ENCODE results near the gene AQP11. TPM values are rescaled to one million over a fixed set of nuclear protein-coding genes. Genes with fewer than 3 reads are reported as not detected.
A peak's percentile ranks its signal among the peaks of the same experiment; 100 is the strongest.

Gene AQP11
- total and polyA plus RNA-seq, 2 experiments from 2014 or later = 0.43 to 1.1 TPM

- H4K20me1 ChIP-seq (ENCODE audit: insufficient read depth) = no peaks in the 10 kb centered on the region
- 0 out of 2 replicates have a peak, but pooled peaks cover under 1% of the 10 kb centered on the region for H3K4me1 ChIP-seq (ENCODE audit: insufficient read depth)
- H3K9me3 ChIP-seq (ENCODE audit: low read depth) = no peaks in the 10 kb centered on the region
- no peak overlapping the region for H3K4me3 ChIP-seq
- in situ Hi-C loops (cut with MboI) = no loop called here
- H3K36me3 ChIP-seq (ENCODE audit: low read depth) = no peaks in the 10 kb centered on the region
- H3K4me2 ChIP-seq (ENCODE audit: unreplicated experiment) = no peak overlapping the region
- H2AFZ ChIP-seq = no peak overlapping the region
- DNase-seq = no peak
- H3F3A ChIP-seq (ENCODE audit: insufficient read depth) = no peaks in the 10 kb centered on the region
- no peaks in the 10 kb centered on the region for H3K27me3 ChIP-seq (replicated peaks; ENCODE audit: insufficient read depth)
- TF ChIP-seq EZH2 (IDR thresholded peaks at IDR 0.05; ENCODE audit: insufficient read depth, poor library complexity, severe bottlenecking) = no peak
- no peak for TF ChIP-seq EZH2phosphoT487 (IDR thresholded peaks at IDR 0.05; ENCODE audit: insufficient read depth, low read depth)
- H3K9me2 ChIP-seq (ENCODE audit: insufficient read depth) = no peaks in the 10 kb centered on the region
- no peak overlapping the region for H3K27ac ChIP-seq
- no peaks in the 10 kb centered on the region for H3K79me2 ChIP-seq (ENCODE audit: insufficient read depth)
- 53 to 62% methylated on average over 5 of the region's 5 CpGs for WGBS, 2 experiments (ENCODE audit: low coverage in 1 of 2, low lambda C conversion rate in 2 of 2, missing lambda C conversion rate in 2 of 2)
- H3K9ac ChIP-seq = no peak overlapping the region
These were observed 8.9 kb upstream of the AQP11 start for GRCh38 chr11:77580712-77581337.

GRCh38 chr11:77589181-77589520 is 602 bp upstream of the AQP11 start:
- H3K9ac ChIP-seq = peak overlapping the region; percentile 60
- TF ChIP-seq EZH2 (IDR thresholded peaks at IDR 0.05; ENCODE audit: insufficient read depth, poor library complexity, severe bottlenecking) = no peak
- no peak for TF ChIP-seq EZH2phosphoT487 (IDR thresholded peaks at IDR 0.05; ENCODE audit: insufficient read depth, low read depth)
- no peaks in the 10 kb centered on the region for H3K36me3 ChIP-seq (ENCODE audit: low read depth)
- no peak for DNase-seq
- H3F3A ChIP-seq (ENCODE audit: insufficient read depth) = no peaks in the 10 kb centered on the region
- in situ Hi-C loops (cut with MboI) = no loop called here
- H3K9me2 ChIP-seq (ENCODE audit: insufficient read depth) = no peaks in the 10 kb centered on the region
- H3K27me3 ChIP-seq (replicated peaks; ENCODE audit: insufficient read depth) = no peaks in the 10 kb centered on the region
- H3K4me2 ChIP-seq (ENCODE audit: unreplicated experiment) = peak overlapping the region; percentile 89
- WGBS, 2 experiments (ENCODE audit: low coverage in 1 of 2, low lambda C conversion rate in 2 of 2, missing lambda C conversion rate in 2 of 2) = 1 to 2% methylated on average over 15 to 19 of the region's 19 CpGs
- no peaks in the 10 kb centered on the region for H3K9me3 ChIP-seq (ENCODE audit: low read depth)
- H3K4me1 ChIP-seq (ENCODE audit: insufficient read depth) = 0 out of 2 replicates have a peak, but pooled peaks cover 8% of the 10 kb centered on the region
- peak overlapping the region; percentile 88 for H2AFZ ChIP-seq
- peak overlapping the region; percentile 77 for H3K4me3 ChIP-seq
- no peaks in the 10 kb centered on the region for H3K79me2 ChIP-seq (ENCODE audit: insufficient read depth)
- no peak overlapping the region for H3K27ac ChIP-seq
- H4K20me1 ChIP-seq (ENCODE audit: insufficient read depth) = no peaks in the 10 kb centered on the region

DNA sequence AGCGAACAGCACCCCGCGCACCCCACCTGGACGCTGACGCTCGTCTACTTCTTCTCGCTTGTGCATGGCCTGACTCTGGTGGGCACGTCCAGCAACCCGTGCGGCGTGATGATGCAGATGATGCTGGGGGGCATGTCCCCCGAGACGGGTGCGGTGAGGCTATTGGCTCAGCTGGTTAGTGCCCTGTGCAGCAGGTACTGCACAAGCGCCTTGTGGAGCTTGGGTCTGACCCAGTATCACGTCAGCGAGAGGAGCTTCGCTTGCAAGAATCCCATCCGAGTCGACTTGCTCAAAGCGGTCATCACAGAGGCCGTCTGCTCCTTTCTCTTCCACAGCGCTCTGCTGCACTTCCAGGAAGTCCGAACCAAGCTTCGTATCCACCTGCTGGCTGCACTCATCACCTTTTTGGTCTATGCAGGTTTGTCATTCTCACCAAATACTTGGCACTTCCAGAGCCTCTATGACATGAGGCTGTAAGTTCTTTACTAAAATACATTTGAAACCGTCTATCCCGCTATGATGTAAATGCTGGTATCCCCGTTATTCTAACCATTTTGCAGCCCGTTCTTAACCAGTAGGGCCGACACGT is 535 bp downstream of the AQP11 start:
- peak overlapping the region; percentile 60; the same call in 1 of the 2 replicates for H3K9ac ChIP-seq
- no peak overlapping the region for H3K27ac ChIP-seq
- H2AFZ ChIP-seq = peak overlapping the region; percentile 88
- 0 out of 2 replicates have a peak, but pooled peaks cover 8% of the 10 kb centered on the region for H3K4me1 ChIP-seq (ENCODE audit: insufficient read depth)
- peak; percentile 66 for DNase-seq
- no peaks in the 10 kb centered on the region for H3K79me2 ChIP-seq (ENCODE audit: insufficient read depth)
- H3K9me2 ChIP-seq (ENCODE audit: insufficient read depth) = no peaks in the 10 kb centered on the region
- peak overlapping the region; percentile 77 for H3K4me3 ChIP-seq
- in situ Hi-C loops (cut with MboI) = no loop called here
- H3K36me3 ChIP-seq (ENCODE audit: low read depth) = no peaks in the 10 kb centered on the region
- no peaks in the 10 kb centered on the region for H3F3A ChIP-seq (ENCODE audit: insufficient read depth)
- no peaks in the 10 kb centered on the region for H4K20me1 ChIP-seq (ENCODE audit: insufficient read depth)
- TF ChIP-seq EZH2 (IDR thresholded peaks at IDR 0.05; ENCODE audit: insufficient read depth, poor library complexity, severe bottlenecking) (no peak), EZH2phosphoT487 (IDR thresholded peaks at IDR 0.05; ENCODE audit: insufficient read depth, low read depth) (no peak)
- WGBS, 2 experiments (ENCODE audit: low coverage in 1 of 2, low lambda C conversion rate in 2 of 2, missing lambda C conversion rate in 2 of 2) = 4% methylated on average over 15 to 31 of the region's 31 CpGs
- no peaks in the 10 kb centered on the region for H3K27me3 ChIP-seq (replicated peaks; ENCODE audit: insufficient read depth)
- H3K9me3 ChIP-seq (ENCODE audit: low read depth) = no peaks in the 10 kb centered on the region
- H3K4me2 ChIP-seq (ENCODE audit: unreplicated experiment) = peak overlapping the region; percentile 89

DNA sequence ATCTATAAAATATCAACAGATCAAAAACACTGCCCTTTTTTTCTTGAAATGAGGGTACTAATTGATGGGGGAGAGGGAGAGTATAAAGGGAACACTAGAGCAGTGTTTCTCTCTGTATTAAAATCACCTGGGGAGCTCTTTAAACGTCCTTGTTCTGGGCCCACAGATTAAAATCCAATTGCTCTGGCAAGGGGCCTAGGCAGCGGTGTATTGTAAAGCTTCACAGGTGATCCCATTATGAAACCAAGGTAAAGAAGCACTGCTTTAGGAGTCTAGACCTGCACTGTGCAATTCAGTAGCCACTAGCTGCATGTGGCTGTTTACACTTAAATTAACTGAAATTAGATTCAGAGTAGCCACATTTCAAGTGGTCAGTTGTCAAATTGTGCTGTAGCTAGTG is 3.0 kb downstream of the AQP11 start:
- H3K9me3 ChIP-seq (ENCODE audit: low read depth) = no peaks in the 10 kb centered on the region
- H3K9ac ChIP-seq = no peak overlapping the region
- H2AFZ ChIP-seq = no peak overlapping the region
- H3K4me1 ChIP-seq (ENCODE audit: insufficient read depth) = 0 out of 2 replicates have a peak, but pooled peaks cover 8% of the 10 kb centered on the region
- no peaks in the 10 kb centered on the region for H3K36me3 ChIP-seq (ENCODE audit: low read depth)
- no peak overlapping the region for H3K4me2 ChIP-seq (ENCODE audit: unreplicated experiment)
- H3F3A ChIP-seq (ENCODE audit: insufficient read depth) = 0 out of 2 replicates have a peak, but pooled peaks cover 3% of the 10 kb centered on the region
- no peak overlapping the region for H3K27ac ChIP-seq
- H4K20me1 ChIP-seq (ENCODE audit: insufficient read depth) = no peaks in the 10 kb centered on the region
- no peaks in the 10 kb centered on the region for H3K27me3 ChIP-seq (replicated peaks; ENCODE audit: insufficient read depth)
- no peaks in the 10 kb centered on the region for H3K9me2 ChIP-seq (ENCODE audit: insufficient read depth)
- in situ Hi-C loops (cut with MboI) = no loop called here
- no peak for DNase-seq
- no peak for TF ChIP-seq EZH2 (IDR thresholded peaks at IDR 0.05; ENCODE audit: insufficient read depth, poor library complexity, severe bottlenecking)
- TF ChIP-seq EZH2phosphoT487 (IDR thresholded peaks at IDR 0.05; ENCODE audit: insufficient read depth, low read depth) = no peak
- no peaks in the 10 kb centered on the region for H3K79me2 ChIP-seq (ENCODE audit: insufficient read depth)
- WGBS, 2 experiments (ENCODE audit: low coverage in 1 of 2, low lambda C conversion rate in 2 of 2, missing lambda C conversion rate in 2 of 2) = 54 to 57% methylated on average over 2 of the region's 2 CpGs
- no peak overlapping the region for H3K4me3 ChIP-seq
